Fibroblast of villous mesenchyme (primary cell): ENCODE data around the gene TFAP2B. TPM values are rescaled to one million over a fixed set of nuclear protein-coding genes. Genes with fewer than 3 reads are reported as not detected.

ENCODE experiments used
- DNase-seq: peaks from one replicate; pipeline ENCODE4 v3.0.0-alpha.2; 2010; ENCODE audit warnings: low read depth
- H3K4me3 ChIP-seq: 2 replicates; pipeline ENCODE4 v1.5.1; 2011; ENCODE audit warnings: low read depth, mild to moderate bottlenecking, low read length
- CTCF ChIP-seq: IDR thresholded peaks from 2 replicates; pipeline ENCODE4 v1.5.1; 2012; ENCODE audit warnings: low read depth, mild to moderate bottlenecking, low read length; ENCODE audit not compliant: insufficient read depth
- total RNA-seq: library from RNA; depleted of rRNA; stranded (reverse); fragments of >200 nt; gene quantifications from 2 replicates; pipeline ENCODE4 v1.2.3, GENCODE V29; 2012

The TFAP2B gene
- total RNA-seq, 1 donor = not detected

GRCh38 chr6:50846144-50846851 lies 27.6 kb downstream of the TFAP2B start:
- no peak overlapping the region for H3K4me3 ChIP-seq
- no peak for DNase-seq
- TF ChIP-seq CTCF = no peak

- DNase-seq = no peak
- H3K4me3 ChIP-seq = no peak overlapping the region
- TF ChIP-seq CTCF = no peak
These were observed 28.1 kb downstream of the TFAP2B start for GRCh38 chr6:50846852-50847155.

GRCh38 chr6:50847890-50848594 lies 29.4 kb downstream of the TFAP2B start:
- TF ChIP-seq CTCF = no peak
- no peak overlapping the region for H3K4me3 ChIP-seq
- no peak for DNase-seq

- H3K4me3 ChIP-seq = no peak overlapping the region
- no peak for TF ChIP-seq CTCF
- no peak for DNase-seq
These were observed 30.5 kb downstream of the TFAP2B start for GRCh38 chr6:50848989-50849795.

GRCh38 chr6:50849796-50850180 lies 31.1 kb downstream of the TFAP2B start:
- no peak for TF ChIP-seq CTCF
- DNase-seq = no peak

GRCh38 chr6:50850223-50851048 lies 31.8 kb downstream of the TFAP2B start:
- no peak for DNase-seq
- H3K4me3 ChIP-seq = no peak overlapping the region
- TF ChIP-seq CTCF = no peak

More at GRCh38 chr6:50849796-50850180, 31.1 kb downstream of the TFAP2B start:
- H3K4me3 ChIP-seq = no peak overlapping the region
